Tibial nerve (tissue), 4 donors: ENCODE results near the gene S100A14. TPM values are rescaled to one million over a fixed set of nuclear protein-coding genes. Genes with fewer than 3 reads are reported as not detected.

Experiments
- DNase-seq, 2 donors: peaks; one replicate each; pipeline ENCODE4 v3.0.0-alpha.2; 2019; ENCODE audit warnings: low spot score in 2 of 2
- H3K27ac ChIP-seq, 4 donors: fragments of 200-600 bp; sonication (generic) in 3 of 4; one replicate each; pipeline ENCODE4 v1.5.1; 2017 to 2019; ENCODE audit warnings: mild to moderate bottlenecking in 1 of 4
- H3K27me3 ChIP-seq, 2 donors: fragments of 200-600 bp; sonication (generic) in 1 of 2; one replicate each; pipeline versions ENCODE4 v1.5.1 to v1.6.0; 2017 to 2019
- H3K36me3 ChIP-seq, 3 donors: fragments of 200-600 bp; sonication (generic); one replicate each; pipeline ENCODE4 v1.5.1; 2018 to 2019
- H3K4me1 ChIP-seq, 4 donors: fragments of 200-600 bp; sonication (generic) in 3 of 4; one replicate each; pipeline ENCODE4 v1.5.1; 2017 to 2019
- H3K4me3 ChIP-seq, 4 donors: fragments of 200-600 bp; sonication (generic) in 3 of 4; one replicate each; pipeline ENCODE4 v1.5.1; 2017 to 2019; ENCODE audit warnings: mild to moderate bottlenecking in 1 of 4, moderate library complexity in 1 of 4
- H3K9me3 ChIP-seq, 4 donors: fragments of 200-600 bp; sonication (generic) in 3 of 4; one replicate each; pipeline ENCODE4 v1.5.1; 2017 to 2019
- EP300 ChIP-seq, 2 donors: sonication (generic); formaldehyde crosslinking; IDR thresholded peaks; one replicate each; pipeline ENCODE4 v1.6.1; 2017; ENCODE audit warnings: antibody characterized with exemption in 2 of 2, mild to moderate bottlenecking in 1 of 2
- POLR2A ChIP-seq, 2 donors: fragments of 450-650 bp; IDR thresholded peaks; one replicate each; pipeline ENCODE4 v1.6.1; 2017; ENCODE audit warnings: antibody characterized with exemption in 2 of 2, mild to moderate bottlenecking in 2 of 2, moderate library complexity in 2 of 2
- WGBS, 2 donors: methylation state at CpG; one replicate each; pipeline ENCODE4 v1.1.5; 2018; 5-methylcytosine and 5-hydroxymethylcytosine counted together
- total RNA-seq, 4 donors: library from RNA; depleted of rRNA; stranded (reverse); fragments of >200 nt; gene quantifications; one replicate each; pipeline ENCODE4 v1.1.0, GENCODE V29; 2016
- TF ChIP-seq, protein P1 (sequence below), 5 experiments: fragments of 200-600 bp in 3 of 5; fragments of 450-650 bp in 2 of 5; sonication (generic) in 3 of 5; IDR thresholded peaks; one replicate each; pipeline ENCODE4 v1.5.1; 2016 to 2019; ENCODE audit warnings: antibody characterized with exemption in 5 of 5, mild to moderate bottlenecking in 3 of 5, moderate library complexity in 2 of 5

The S100A14 gene
- total RNA-seq, 4 donors from 2014 or later, result 15.3 TPM; not detected in 3

DNA sequence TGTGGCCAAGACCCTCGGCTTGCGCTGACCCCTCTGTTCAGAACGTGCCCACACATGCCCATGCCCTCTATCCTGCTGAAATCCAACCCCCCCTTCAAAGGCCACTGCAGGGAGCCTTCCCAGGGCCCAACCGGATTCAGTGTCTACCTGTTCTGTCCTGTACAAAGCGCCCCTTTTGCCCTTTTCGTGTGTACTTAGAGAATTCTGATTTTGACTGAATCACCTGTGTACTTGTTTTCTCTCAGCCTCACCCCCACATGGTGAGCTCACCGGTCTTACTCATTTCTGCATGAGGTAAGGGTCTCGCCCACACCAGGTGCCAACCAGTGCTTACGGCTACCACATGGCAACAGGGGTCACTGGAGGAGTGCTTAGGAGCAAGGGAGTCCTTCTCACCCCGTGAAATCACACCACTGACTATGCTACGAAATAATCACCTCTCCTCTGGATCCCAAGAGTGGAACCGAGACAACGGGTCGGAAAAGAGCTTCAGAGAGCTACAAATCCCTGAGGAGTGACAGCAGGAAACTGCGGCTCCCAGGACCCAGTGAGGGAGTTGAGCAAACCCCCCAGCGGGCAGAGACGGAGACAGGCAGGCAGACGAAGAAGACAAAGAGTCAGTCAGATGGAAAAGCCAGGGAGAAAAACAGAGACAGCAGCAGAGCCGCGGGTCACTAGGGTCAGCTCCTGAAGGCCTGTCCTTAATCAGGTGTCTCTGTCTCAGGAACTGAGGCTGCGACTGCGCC lies 48.3 kb downstream of the S100A14 start:
- WGBS, 2 donors, result 66 to 70% methylated on average over 22 of the region's 22 CpGs
- no peak for DNase-seq
- Histone ChIP-seq H3K9me3 (no peaks in the 10 kb centered on the region), H3K27ac (peak overlapping the region; percentile 59 to 99 (median 91)), H3K27me3 (no peaks in the 10 kb centered on the region), H3K4me3 (peak overlapping the region in 3 of 4 donors; percentile 10 to 23 (median 20)), H3K4me1 (peaks cover 0 to 59% (median 39%) of the 10 kb centered on the region in 4 donors), H3K36me3 (no peaks in the 10 kb centered on the region)
- TF ChIP-seq, protein P1, sequence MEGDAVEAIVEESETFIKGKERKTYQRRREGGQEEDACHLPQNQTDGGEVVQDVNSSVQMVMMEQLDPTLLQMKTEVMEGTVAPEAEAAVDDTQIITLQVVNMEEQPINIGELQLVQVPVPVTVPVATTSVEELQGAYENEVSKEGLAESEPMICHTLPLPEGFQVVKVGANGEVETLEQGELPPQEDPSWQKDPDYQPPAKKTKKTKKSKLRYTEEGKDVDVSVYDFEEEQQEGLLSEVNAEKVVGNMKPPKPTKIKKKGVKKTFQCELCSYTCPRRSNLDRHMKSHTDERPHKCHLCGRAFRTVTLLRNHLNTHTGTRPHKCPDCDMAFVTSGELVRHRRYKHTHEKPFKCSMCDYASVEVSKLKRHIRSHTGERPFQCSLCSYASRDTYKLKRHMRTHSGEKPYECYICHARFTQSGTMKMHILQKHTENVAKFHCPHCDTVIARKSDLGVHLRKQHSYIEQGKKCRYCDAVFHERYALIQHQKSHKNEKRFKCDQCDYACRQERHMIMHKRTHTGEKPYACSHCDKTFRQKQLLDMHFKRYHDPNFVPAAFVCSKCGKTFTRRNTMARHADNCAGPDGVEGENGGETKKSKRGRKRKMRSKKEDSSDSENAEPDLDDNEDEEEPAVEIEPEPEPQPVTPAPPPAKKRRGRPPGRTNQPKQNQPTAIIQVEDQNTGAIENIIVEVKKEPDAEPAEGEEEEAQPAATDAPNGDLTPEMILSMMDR (IDR thresholded peaks at IDR 0.05), result no peak
- TF ChIP-seq EP300 (IDR thresholded peaks at IDR 0.05), result no peak
- TF ChIP-seq POLR2A (IDR thresholded peaks at IDR 0.05), result no peak

DNA sequence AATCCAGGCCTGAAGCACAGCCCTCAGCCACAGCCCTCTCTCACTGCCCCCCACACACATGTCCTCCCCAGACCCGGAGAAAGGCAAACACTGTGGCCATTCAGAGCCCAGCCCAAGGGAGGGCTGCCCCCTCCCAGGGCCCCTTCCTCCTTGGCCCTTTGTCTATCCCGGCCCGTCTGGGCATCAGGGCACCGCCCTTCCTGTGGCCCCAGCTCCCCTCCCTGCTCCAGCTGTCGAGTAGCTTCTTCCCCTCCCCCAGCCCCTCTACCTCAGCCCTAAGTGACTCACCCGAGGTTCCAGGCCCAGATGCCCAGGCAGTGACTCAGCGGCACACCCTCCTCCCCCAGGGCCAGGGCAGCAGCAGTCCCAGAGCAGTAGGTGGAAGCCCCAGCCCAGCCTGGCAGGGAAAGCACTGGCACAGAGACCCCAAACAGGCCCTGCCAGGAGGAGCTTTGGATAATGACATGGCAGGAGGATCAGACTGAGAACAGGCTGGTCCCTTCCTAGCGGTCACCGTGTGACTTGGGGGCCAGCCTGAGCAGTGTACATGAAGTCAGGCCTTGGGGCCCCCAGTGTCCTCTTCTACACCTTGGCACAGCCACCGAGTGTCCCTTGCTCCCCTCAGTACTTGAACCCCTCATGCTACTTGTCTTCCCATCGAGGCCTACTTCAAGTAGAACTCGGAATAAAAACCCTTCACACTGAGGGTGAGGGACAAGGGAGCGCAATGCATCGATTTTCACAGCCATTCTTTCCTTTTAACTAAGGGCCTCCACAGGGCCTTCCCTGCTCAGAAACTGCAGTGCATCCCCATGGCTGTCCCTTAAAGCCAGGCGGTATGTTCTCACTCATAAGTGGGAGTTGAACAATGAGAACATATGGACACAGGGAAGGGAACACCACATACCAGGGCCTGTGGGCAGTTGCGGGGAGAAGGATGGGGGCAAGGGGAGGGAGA lies 49.4 kb downstream of the S100A14 start:
- no peak overlapping the region for H3K4me3 ChIP-seq
- no peaks in the 10 kb centered on the region for H3K27me3 ChIP-seq
- peak overlapping the region; percentile 59 to 99 (median 91) for H3K27ac ChIP-seq
- H3K4me1 ChIP-seq, result peaks cover 0 to 48% (median 35%) of the 10 kb centered on the region in 4 donors
- H3K9me3 ChIP-seq, result no peaks in the 10 kb centered on the region
- no peaks in the 10 kb centered on the region for H3K36me3 ChIP-seq
- peak; percentile 88 to 93 for DNase-seq
- TF ChIP-seq POLR2A (IDR thresholded peaks at IDR 0.05), result peak in 1 of 2 donors; percentile 38
- TF ChIP-seq, protein P1 (IDR thresholded peaks at IDR 0.05), result peak in 1 of 5 experiments; percentile 36
- TF ChIP-seq EP300 (IDR thresholded peaks at IDR 0.05), result peak; percentile 66 to 90
- 32 to 41% methylated on average over 15 to 16 of the region's 16 CpGs for WGBS, 2 donors

DNA sequence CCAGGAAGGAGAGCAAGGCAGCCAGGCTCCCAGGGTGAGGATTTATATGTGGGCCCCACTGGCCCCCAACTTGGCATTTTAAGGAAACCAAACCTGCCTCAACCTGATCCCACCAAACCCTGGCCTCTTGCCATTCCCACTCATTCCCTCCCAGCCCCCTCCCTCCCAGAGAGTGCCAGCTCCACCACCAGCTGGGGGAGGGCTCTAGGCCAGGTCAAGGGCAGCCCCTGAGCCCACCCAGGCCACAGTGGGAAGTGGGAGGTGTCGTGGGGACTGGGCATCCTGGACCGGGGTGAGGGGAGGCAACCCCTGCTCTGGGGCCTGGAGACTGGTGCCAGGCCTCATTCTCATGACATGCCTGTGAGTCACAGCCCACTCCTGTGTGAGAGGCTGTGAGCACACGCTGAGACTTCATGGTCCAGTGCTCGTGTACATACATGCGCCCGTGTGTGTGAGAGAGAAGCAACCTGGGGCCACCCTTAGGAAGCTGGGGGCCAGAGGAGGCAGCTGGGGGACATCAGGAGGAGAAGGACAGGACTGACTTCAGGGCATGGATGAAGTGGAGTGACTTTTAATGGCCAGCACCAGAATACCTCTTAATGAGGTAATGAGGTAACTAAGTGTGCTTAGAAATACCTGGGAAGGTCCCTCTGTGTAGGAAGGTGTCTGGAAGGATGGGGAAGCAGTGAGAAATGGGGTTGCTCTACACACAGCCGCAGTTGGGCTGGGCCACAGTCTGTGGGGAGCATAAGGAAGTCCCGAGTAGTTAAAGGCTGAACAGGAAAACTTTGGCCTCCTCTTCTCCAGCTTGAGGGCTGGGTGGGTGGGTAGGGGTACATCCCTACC lies 50.4 kb downstream of the S100A14 start, which contains the start of gene S100A2:
S100A2 (minus strand) TSS at position 316 of the 846 bp plus-strand sequence. CDS start 1,967 bp downstream, outside the sequence.
- H3K27me3 ChIP-seq, result no peaks in the 10 kb centered on the region
- DNase-seq, result no peak
- H3K4me3 ChIP-seq, result no peak within 1 kb of the TSS
- TF ChIP-seq, protein P1 (IDR thresholded peaks at IDR 0.05), result no peak
- no peak for TF ChIP-seq EP300 (IDR thresholded peaks at IDR 0.05)
- TF ChIP-seq POLR2A (IDR thresholded peaks at IDR 0.05), result no peak
- peaks cover 0 to 48% (median 34%) of the 10 kb centered on the region in 4 donors for H3K4me1 ChIP-seq
- H3K27ac ChIP-seq, result peak within 1 kb of the TSS; percentile 59 to 99 (median 91)
- no peaks in the 10 kb centered on the region for H3K36me3 ChIP-seq
- no peaks in the 10 kb centered on the region for H3K9me3 ChIP-seq
- WGBS, 2 donors, result 27 to 34% methylated on average over 6 to 8 of the region's 8 CpGs

Other genes starting within 250 kb of the S100A14 start
- gene S100A12, start 240.7 kb downstream of the S100A14 start, total RNA-seq, result not detected
- 100 to 1,000 TPM in 1 of 4 donors, 10 to 100 TPM in 1, 1 to 10 TPM in 2; 2.4 to 118 (median 10.6) TPM for gene S100A8, start 225.3 kb downstream of the S100A14 start, total RNA-seq
- gene S100A7A, start 199.8 kb downstream of the S100A14 start, total RNA-seq, result not detected
- gene S100A7, start 155.7 kb downstream of the S100A14 start, total RNA-seq, result 10 to 100 TPM in 1 of 4 donors, not detected in 3; 22.9 TPM
- gene S100A6, start 80.3 kb downstream of the S100A14 start, total RNA-seq, result 1,000 to 10,000 TPM in 2 of 4 donors, 100 to 1,000 TPM in 2; 651 to 1,173 (median 946) TPM
- not detected for gene S100A5, start 75.4 kb downstream of the S100A14 start, total RNA-seq
- gene S100A4, start 70.5 kb downstream of the S100A14 start, total RNA-seq, result 100 to 1,000 TPM; 398 to 439 (median 420) TPM
- gene S100A3, start 67.1 kb downstream of the S100A14 start, total RNA-seq, result 1 to 10 TPM in 2 of 4 donors, not detected in 2; 1.1 to 2.7 TPM
- gene S100A2, start 50.5 kb downstream of the S100A14 start, total RNA-seq, result 10 to 100 TPM in 1 of 4 donors, 1 to 10 TPM in 2, not detected in 1; 2.3 to 12.6 (median 4.2) TPM
- gene S100A16, start 3.2 kb downstream of the S100A14 start, total RNA-seq, result 100 to 1,000 TPM in 2 of 4 donors, 10 to 100 TPM in 2; 45.5 to 120 (median 77.1) TPM
- gene S100A13, start 11.2 kb upstream of the S100A14 start, total RNA-seq, result 100 to 1,000 TPM in 3 of 4 donors, 10 to 100 TPM in 1; 74.4 to 151 (median 121) TPM
- gene S100A1, start 12.1 kb upstream of the S100A14 start, total RNA-seq, result 100 to 1,000 TPM in 1 of 4 donors, 10 to 100 TPM in 3; 41.4 to 102 (median 69.2) TPM
- gene CHTOP, start 17.7 kb upstream of the S100A14 start, total RNA-seq, result 10 to 100 TPM; 49.0 to 66.6 (median 56.5) TPM
- gene SNAPIN, start 42.4 kb upstream of the S100A14 start, total RNA-seq, result 10 to 100 TPM; 34.1 to 59.9 (median 43.7) TPM
- 100 to 1,000 TPM in 1 of 4 donors, 10 to 100 TPM in 3; 62.8 to 102 (median 76.7) TPM for gene ILF2, start 54.7 kb upstream of the S100A14 start, total RNA-seq
- gene NPR1, start 62.4 kb upstream of the S100A14 start, total RNA-seq, result 10 to 100 TPM; 36.9 to 87.5 (median 58.4) TPM
- gene INTS3, start 111.7 kb upstream of the S100A14 start, total RNA-seq, result 10 to 100 TPM; 66.6 to 79.5 (median 71.3) TPM
- gene SLC27A3, start 159.1 kb upstream of the S100A14 start, total RNA-seq, result 10 to 100 TPM; 38.5 to 89.4 (median 59.2) TPM